NCI-H524 (cell line): Measurements from ENCODE around the gene DDX56.
"Not testable (repeated sequence)": the region's sequence is repeated elsewhere in the genome, so short reads cannot be mapped to it uniquely, and the experiment has no call there.

Experiments
- DNase-seq, 2 experiments: peaks; one replicate each; lab custom pipeline; 2025; lab: John Stamatoyannopoulos, UW

Gene DDX56

DNA sequence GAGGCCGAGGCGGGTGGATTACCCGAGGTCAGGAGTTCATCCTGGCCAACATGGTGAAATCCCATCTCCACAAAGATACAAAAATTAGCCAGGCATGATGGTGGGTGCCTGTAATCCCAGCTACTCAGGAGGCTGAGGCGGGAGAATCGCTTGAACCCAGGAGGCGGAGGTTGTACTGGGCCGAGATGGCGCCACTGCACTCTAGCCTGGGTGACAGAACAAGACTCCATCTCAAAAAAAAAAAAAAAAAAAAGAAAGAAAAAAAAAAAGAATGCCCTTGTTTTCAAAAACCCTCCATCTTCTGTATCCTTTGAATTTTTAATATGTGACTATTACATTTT is 11.1 kb downstream of the DDX56 start:
- not testable (repeated sequence) for DNase-seq

- DNase-seq = no peak
Observed at GRCh38 chr7:44561962-44562621, 11.6 kb downstream of the DDX56 start.

DNA sequence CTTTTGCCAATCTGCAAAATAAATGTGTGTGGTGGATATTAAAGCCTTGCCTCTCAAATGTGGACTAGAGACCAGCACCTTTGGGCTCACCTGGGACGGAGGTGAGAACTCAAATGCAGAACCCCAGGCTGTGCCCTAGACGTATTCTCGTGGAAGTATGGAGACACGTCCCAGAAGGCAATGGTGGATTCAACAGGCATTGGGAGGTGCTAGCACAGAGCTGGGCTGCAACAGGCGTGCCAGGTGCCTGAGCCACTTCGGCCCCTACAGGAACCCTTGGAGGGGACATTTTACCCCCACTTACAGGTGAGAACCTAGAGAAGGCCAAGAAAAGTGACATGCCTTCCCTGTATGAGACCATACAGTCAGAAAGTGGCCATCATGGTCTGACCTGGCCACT is 12.2 kb downstream of the DDX56 start:
- DNase-seq = no peak

DNA sequence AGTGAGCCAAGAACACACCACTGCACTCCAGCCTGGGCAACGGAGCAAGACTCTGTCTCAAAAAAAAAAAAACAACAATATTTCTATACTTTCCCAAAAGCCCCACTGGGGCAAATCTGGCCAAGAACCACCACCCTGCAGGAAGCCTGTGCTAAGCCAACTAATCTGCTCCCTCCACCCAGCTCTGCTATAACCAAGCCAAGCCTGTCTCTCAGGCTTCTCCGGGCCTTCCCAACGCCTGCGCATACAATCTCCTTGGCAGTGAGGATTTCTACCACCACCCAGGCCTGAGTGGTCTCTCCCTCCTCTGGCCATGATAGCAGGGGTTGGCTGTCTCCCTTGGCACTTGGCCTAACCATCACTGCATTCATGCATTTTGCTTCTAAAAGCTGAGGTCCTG is 14.2 kb downstream of the DDX56 start:
- no peak for DNase-seq

DNA sequence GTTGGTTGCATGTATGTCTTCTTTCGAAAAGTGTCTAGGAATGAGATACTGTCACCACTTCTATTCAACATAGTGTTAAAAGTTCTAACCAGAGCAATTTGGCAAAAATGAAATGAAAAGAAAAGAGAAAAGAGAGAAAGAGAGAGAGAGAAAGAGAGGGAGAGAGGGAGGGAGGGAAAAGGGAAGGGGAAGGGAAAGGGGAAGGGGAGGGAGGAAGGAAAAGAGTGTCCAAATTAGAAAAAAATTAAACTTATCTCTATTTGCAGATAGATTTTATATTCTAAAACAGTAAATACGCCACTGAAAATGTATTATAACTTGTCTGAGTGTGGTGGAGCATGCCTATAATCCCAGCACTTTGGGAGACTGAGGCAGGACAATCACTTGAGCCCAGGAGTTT is 16.2 kb downstream of the DDX56 start:
- no peak for DNase-seq

DNA sequence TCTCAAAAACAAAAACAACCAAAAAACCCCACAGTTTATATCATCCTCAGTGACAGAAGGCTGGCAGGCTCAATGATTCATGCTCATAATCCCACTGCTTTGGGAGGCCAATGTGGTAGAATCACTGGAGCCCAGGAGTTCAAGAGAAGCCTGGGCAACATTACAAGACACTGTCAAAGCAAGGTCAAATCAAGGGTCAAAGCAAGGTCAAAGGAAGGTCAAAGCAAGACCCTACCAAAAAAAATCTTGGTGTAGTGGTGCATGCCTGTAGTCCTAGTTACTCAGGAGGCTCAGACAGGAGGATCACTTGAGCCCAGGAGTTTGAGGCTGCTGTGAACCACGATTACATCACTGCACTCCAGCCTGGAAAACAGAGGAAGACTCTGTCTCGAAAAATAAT is 18.4 kb downstream of the DDX56 start:
- DNase-seq = no peak

DNA sequence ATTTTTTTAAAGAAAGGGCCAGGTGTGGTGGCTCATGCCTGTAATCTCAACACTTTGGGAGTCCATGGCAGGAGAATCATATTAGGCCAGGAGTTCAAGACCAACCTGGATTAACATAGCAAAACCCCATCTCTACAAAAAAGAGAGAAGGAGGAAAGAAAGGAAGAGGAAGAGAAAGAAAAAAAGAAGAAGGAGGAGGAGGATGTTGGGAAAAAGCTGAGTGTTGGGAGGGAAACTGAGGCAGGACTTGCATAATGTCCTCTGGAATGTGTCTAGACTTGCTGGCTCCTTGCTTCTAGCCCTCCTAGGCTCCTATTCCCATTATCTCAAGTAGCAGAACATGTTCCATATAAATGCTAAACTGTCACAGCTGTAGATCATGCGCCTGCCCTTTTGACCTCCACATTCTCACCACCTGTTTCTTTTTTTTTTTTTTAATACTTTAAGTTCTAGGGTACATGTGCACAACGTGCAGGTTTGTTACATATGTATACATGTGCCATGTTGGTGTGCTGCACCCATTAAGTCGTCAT is 21.2 kb downstream of the DDX56 start:
- DNase-seq = not testable (repeated sequence)

DNA sequence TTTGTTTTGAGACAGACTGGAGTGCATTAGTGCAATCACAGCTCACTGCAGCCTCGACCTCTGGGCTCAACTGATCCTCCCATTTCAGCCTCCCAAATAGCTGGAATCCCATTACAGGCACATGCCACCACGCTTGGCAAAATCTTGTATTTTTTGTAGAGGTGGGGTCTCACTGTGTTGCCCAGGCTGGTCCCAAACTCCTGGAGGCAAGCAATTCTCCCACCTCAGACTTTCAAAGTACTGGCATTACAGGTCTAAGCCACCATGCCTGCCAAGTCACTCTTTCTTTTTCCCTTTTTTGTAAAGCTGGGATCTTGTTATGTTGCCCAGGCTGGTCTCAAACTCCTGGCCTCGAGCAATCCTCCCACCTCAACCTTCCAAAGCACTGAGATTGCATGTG is 24.3 kb downstream of the DDX56 start:
- no peak for DNase-seq

DNA sequence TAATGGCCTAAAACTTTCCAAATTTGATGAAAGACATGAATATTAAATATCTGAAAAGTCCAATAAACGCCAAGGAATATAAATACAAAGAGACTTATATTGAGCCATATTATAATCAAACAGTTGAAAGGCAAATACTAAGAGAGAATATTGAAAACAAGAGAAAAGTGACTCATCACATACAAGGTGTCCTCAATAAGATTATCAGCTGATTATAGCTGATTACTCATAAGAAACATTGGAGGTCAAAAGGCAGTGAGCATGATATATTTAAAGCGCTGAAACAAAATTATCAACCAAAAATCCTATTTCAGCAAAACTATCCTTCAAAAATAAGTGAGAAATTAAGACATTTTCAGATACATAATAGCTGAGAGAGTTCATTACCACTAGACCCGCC is 24.8 kb downstream of the DDX56 start:
- no peak for DNase-seq

GRCh38 chr7:44547536-44548231 is 26.0 kb downstream of the DDX56 start:
- DNase-seq = no peak

- no peak for DNase-seq
Observed at GRCh38 chr7:44541876-44542610, 31.7 kb downstream of the DDX56 start.

DNA sequence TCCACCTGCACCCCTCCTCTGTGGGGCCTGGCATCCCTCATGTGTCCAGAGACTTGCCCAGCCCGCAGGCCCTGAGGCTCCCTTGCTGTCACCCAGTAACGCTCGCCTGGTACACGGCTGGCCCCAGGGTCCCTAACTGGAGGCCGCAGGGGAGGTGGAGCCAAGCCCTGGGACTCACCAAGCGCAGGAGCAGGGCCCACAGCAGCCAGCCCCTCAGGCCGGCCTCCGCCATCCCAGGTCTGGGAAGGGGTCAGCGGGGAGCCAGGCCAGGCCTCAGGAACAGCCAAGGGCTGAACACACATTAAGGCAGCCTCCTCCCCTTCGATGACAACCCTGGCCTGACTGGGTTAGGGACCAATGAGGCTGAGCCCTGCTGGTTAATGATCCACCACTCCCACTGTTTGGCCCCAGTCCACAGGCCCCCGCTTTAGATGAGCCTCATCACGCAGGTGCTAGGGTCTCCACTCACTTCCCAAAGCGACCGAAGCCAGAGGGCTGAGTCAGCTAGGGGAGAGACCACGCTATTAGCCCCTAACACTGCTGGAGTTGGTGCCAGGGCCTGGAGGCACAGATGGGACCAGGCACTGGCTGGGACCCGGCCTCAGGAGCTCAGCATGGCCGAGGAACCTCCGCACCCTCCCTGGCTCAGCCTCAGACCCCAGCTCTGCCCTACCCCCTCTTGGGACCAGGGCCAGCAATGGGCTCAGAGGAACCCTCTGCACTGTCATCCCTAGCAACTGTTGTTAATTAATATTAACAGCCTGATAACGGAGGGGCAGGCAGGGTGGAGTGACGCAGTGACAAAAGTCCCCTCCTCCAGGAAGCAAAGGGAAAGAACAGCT is 32.5 kb downstream of the DDX56 start, which contains the start of gene NPC1L1:
Gene NPC1L1 (minus strand): TSS at position 303 of the 842 bp plus-strand sequence. CDS start 71 bp downstream, at position 232.
- no peak for DNase-seq

DNA sequence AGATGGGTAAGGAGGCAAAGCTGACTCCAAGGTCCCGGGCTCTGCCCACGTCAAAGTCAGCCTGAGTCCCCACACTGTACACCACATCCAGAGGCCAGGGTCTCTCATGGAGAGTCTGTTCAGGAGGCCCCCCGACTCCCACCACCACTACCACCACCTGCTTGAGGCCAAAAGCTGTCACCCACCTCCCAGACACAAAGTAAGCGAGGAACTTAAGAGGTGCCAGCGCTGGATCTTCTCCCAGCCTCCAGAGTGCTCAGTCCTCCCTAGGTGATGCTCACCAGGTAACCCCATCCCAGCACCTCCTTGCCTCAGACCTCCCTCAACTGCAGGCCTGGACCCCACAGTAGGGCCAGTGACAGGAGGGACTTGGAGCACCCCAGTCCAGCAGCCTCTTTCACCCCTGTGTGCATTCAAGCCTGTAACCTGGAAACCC is 33.1 kb downstream of the DDX56 start:
- DNase-seq = no peak

GRCh38 chr7:44539669-44540506 is 33.8 kb downstream of the DDX56 start:
- DNase-seq = no peak

DNA sequence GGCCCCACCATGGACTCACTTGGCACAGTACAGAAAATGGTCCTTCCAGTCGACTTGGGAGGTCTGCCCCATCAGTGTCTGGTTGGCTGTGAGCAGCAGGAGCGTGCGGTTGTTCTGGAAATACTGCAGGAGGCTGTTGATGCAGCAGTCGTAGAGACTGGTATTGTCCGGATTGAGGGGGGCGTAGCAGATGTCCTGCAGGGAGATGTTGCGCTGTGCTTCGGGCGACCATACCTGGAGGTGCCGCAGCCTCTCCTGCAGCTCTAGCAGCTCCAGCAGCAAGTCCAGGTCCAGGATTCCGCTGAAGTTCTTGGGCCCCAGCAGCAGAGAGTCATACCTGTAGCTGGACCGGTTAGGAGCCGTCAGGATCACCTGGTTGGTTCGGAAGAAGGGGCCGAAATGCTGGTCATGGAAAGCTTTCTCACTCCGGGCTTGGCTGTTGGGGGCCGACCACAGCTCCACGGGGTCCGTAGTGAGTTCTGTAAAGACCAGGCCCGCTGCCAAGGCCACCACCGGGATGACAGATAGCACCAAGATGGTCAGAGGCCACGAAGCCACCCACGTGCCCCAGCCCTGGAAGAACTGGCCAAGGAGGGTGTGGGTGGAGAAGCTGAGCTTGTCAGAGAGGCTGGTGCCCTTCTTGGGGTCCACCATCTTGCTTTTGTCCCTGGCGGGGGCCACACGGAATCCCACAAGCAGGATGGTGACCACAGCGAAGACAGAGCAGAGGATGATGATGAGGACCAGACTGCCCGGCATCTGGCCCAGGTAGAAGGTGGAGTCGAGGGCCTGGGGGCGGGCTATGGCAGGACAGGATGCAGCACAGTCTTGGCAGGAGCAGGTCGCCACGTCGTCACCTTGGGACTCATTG is 34.7 kb downstream of the DDX56 start:
- DNase-seq = no peak

DNA sequence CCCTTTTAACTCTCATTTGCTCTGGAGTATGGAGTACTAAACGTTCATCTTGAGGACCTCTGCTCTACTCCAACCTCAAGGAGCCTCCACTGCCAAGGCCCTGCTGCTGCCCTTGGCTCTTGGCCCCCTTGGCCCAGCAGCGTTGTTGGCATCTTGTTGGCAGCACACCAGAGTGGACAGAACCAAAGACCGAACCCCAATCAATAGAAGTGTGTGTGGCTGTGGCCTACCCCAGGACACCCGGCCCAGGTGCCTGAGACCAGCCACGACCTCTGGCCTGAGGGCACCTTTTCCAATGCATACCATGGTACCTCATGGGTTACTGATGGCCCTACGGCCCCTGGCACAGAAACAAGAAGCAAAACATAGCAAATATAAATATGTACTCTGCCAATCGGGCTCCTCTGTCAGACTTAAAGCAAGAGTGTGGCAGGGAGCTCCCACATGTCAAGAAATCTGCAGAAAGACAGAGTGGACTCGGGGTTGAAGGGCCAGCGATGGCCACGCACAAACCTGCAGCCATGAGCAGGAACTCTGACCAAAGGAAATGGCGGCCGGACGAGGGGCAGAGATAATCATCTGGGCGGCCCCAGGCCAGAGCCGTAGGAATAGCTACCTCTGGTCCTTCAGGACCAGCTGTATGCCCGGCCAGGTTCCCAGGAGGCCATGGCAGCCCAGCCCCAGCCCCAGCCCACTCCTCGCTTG is 35.5 kb downstream of the DDX56 start:
- no peak for DNase-seq

DNA sequence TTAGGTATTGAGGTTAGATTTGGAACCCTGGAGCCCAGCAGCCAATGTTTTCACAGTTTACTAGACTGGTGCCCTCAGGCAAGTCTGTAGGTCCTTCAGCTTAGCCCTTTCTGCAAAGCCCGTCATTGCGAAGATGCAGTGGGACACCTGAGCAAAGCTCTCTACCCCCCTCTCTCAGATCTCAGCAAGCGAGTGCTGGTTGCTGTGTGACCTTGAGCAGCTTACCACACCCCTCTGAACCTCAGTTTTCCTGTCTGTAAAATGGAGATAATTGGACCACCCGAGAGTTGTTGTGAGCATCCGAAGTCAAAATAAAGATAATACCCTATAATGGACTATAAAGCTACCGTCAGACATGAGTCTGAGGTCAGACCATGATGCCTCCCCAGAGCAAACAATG is 36.3 kb downstream of the DDX56 start:
- DNase-seq = no peak

- no peak for DNase-seq
Observed at GRCh38 chr7:44536090-44536489, 37.6 kb downstream of the DDX56 start.

- no peak for DNase-seq
Observed at GRCh38 chr7:44535348-44536064, 38.2 kb downstream of the DDX56 start.
